Mesothelial cell of epicardium (in vitro differentiated cells): Measurements from ENCODE around the gene PHACTR1. TPM values are rescaled to one million over a fixed set of nuclear protein-coding genes. Genes with fewer than 3 reads are reported as not detected.

ENCODE experiments used
- DNase-seq, 2 experiments: peaks; one replicate each; pipeline ENCODE4 v3.0.0; 2021; ENCODE audit warnings: low spot score in 2 of 2; ENCODE audit not compliant: unreplicated experiment in 2 of 2
- H3K27ac Mint-ChIP-seq: 2 replicates; pipeline ENCODE4 v1.8.0; 2021; ENCODE audit warnings: mixed read lengths
- H3K27me3 Mint-ChIP-seq: 2 replicates; pipeline ENCODE4 v1.8.0; 2021; ENCODE audit warnings: low read depth, mixed read lengths
- H3K36me3 Mint-ChIP-seq: 2 replicates; pipeline ENCODE4 v1.8.0; 2021; ENCODE audit warnings: mixed read lengths
- H3K4me1 Mint-ChIP-seq: 2 replicates; pipeline ENCODE4 v1.8.0; 2021; ENCODE audit warnings: mixed read lengths
- H3K4me3 Mint-ChIP-seq: 2 replicates; pipeline ENCODE4 v1.8.0; 2021; ENCODE audit warnings: mild to moderate bottlenecking, moderate library complexity, mixed read lengths
- H3K9me3 Mint-ChIP-seq: 2 replicates; pipeline ENCODE4 v1.8.0; 2021; ENCODE audit warnings: mixed read lengths
- CTCF ChIP-seq: fragments of 200-600 bp; sonication (generic); IDR thresholded peaks from one replicate; pipeline ENCODE4 v1.5.0; 2021; ENCODE audit warnings: antibody characterized with exemption; ENCODE audit not compliant: unreplicated experiment
- total RNA-seq: library from RNA; stranded (reverse); gene quantifications from 3 replicates; pipeline ENCODE4 v1.2.1, GENCODE V29; 2021

PHACTR1 gene
- total RNA-seq, 1 donor from 2014 or later: 0.76 TPM

DNA sequence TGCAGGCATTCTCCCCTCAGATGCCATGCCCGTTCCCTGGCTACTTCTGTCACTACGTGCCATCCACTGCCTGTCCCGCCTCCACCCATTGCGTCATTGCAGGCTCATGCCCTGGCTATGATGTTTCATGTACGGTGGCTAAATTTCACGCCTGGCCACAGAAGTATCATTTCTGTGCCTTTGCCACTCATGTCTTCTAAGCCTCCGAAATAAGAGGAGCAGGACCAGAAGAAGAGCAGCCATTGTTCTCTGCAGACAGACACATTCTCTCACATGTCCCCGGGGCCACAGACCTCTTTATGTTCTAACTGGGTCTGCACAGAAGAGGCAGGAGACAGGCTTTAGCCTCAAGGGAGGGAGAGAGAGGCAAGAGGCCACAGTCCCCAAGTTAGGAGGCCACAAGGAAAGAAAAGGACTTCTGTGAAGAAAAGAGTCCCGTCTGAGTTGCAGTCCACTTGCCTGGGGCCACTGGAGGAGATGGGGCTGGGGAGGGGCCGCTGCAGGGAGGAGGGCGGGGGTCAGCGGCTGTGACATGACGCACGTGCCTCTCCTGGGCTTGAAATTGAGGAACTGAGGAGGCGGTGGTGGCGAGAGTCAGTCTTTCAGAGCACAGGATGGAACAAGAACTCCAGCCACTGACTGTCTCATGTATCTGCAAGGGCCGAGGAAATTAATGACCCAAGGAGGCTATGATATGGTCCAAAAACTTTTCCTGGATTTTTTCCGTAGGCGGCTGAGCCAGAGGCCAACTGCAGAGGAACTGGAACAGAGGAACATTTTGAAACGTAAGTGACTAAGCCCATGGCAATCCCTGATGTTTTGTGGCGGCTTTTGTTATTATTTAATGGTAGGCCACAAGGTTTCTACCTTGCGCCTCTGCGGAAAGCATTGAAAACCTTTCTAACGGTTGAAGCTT is 555.8 kb downstream of the PHACTR1 start:
- no peak for DNase-seq
- Mint-ChIP-seq H3K9me3 (no peaks in the 10 kb centered on the region), H3K27me3 (no peaks in the 10 kb centered on the region), H3K27ac (no peak overlapping the region), H3K36me3 (no peaks in the 10 kb centered on the region), H3K4me1 (peaks cover 20% of the 10 kb centered on the region), H3K4me3 (no peak overlapping the region)
- TF ChIP-seq CTCF: no peak

- Mint-ChIP-seq H3K36me3 (no peaks in the 10 kb centered on the region), H3K27me3 (no peaks in the 10 kb centered on the region), H3K9me3 (no peaks in the 10 kb centered on the region), H3K4me1 (peaks cover 20% of the 10 kb centered on the region), H3K27ac (no peak overlapping the region), H3K4me3 (no peak overlapping the region)
- DNase-seq: no peak
- TF ChIP-seq CTCF: no peak
These were observed 556.8 kb downstream of the PHACTR1 start for GRCh38 chr6:13273202-13273930.

GRCh38 chr6:13273931-13274706 is 557.6 kb downstream of the PHACTR1 start:
- no peak for DNase-seq
- Mint-ChIP-seq H3K4me3 (no peak overlapping the region), H3K36me3 (no peaks in the 10 kb centered on the region), H3K27me3 (no peaks in the 10 kb centered on the region), H3K27ac (no peak overlapping the region), H3K4me1 (peaks cover 17% of the 10 kb centered on the region), H3K9me3 (no peaks in the 10 kb centered on the region)
- no peak for TF ChIP-seq CTCF

- peaks cover 16% of the 10 kb centered on the region for H3K4me1 Mint-ChIP-seq
- DNase-seq: no peak
- no peaks in the 10 kb centered on the region for H3K36me3 Mint-ChIP-seq
- no peaks in the 10 kb centered on the region for H3K27me3 Mint-ChIP-seq
- no peak overlapping the region for H3K4me3 Mint-ChIP-seq
- no peak overlapping the region for H3K27ac Mint-ChIP-seq
- no peaks in the 10 kb centered on the region for H3K9me3 Mint-ChIP-seq
- no peak for TF ChIP-seq CTCF
These were observed 558.3 kb downstream of the PHACTR1 start for GRCh38 chr6:13274707-13275434.

DNA sequence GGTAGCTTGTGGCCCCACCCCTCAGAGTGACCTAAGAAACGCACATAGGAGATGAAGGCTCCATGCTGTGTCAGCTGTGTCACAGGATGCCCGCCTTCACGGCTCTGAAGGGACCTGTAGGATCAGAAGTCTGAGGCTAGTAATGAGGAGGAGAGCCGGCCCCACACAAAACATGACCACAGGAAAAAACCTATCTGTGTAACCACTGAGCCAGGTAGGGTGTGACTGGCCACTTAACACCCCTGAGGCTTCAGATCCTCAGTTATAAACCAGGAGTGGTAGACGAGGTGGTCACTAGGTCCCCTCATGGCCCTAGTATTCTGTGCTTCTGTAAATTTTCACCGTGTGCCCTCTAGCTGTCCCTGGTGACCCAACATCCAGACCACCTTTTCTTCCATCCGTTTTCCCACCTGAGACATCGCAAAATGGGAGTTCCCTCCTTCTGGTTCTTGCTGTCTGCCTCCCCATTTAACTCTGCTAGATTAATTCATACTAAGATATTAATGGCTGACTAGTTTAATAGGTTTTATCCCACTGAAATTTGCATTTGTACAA is 558.9 kb downstream of the PHACTR1 start:
- Mint-ChIP-seq H3K36me3 (no peaks in the 10 kb centered on the region), H3K27ac (no peak overlapping the region)

More for the DNA sequence above, 558.9 kb downstream of the PHACTR1 start:
- Mint-ChIP-seq H3K9me3 (no peaks in the 10 kb centered on the region), H3K4me1 (peaks cover 15% of the 10 kb centered on the region), H3K27me3 (no peaks in the 10 kb centered on the region), H3K4me3 (no peak overlapping the region)
- DNase-seq: no peak
- no peak for TF ChIP-seq CTCF
